ENCODE measurements around the gene SLC13A2. TPM values are rescaled to one million over a fixed set of nuclear protein-coding genes. Genes with fewer than 3 reads are reported as not detected.

Gene SLC13A2
- total RNA-seq, 1 experiment from 2014 or later: not detected

GRCh38 chr17:28513476-28513875, 40.0 kb downstream of the SLC13A2 start:
- H3K27me3 ChIP-seq (ENCODE audit: insufficient read depth, low read length): no peaks in the 10 kb centered on the region
- H2BK15ac ChIP-seq (ENCODE audit: low read depth, low read length): no peak overlapping the region
- H2BK12ac ChIP-seq (ENCODE audit: insufficient read length, low read depth, low read length): no peak overlapping the region
- no peak overlapping the region for H3K27ac ChIP-seq (ENCODE audit: insufficient read length, low read depth, low read length)
- no peak overlapping the region for H3T11ph ChIP-seq (ENCODE audit: low read length)
- H3K9ac ChIP-seq (ENCODE audit: extremely low read depth, insufficient read length, low read length): no peak overlapping the region
- WGBS (ENCODE audit: extremely low coverage, insufficient read length, low lambda C conversion rate): no CpG with 5 or more reads among the region's 7 CpGs
- no peaks in the 10 kb centered on the region for H3K23me2 ChIP-seq (ENCODE audit: insufficient read length, low read depth, low read length, poor library complexity, severe bottlenecking)
- H3K79me1 ChIP-seq (ENCODE audit: insufficient read depth, low read depth, low read length, poor library complexity, severe bottlenecking): no peaks in the 10 kb centered on the region
- H3K9me3 ChIP-seq (ENCODE audit: control insufficient read depth, low read depth, low read length): no peaks in the 10 kb centered on the region
- no peak overlapping the region for H4K91ac ChIP-seq (ENCODE audit: insufficient read length, low read depth, low read length)
- no peak overlapping the region for H2BK5ac ChIP-seq (ENCODE audit: insufficient read length, low read length)
- H4K20me1 ChIP-seq (ENCODE audit: control insufficient read depth, insufficient read depth, insufficient read length): no peaks in the 10 kb centered on the region
- H3K23ac ChIP-seq (ENCODE audit: insufficient read length, low read depth, low read length): no peak overlapping the region
- H4K8ac ChIP-seq (replicated peaks; ENCODE audit: insufficient read length, low read depth, low read length): no peak overlapping the region
- Mint-ChIP-seq H3K36me3 (ENCODE audit: insufficient read depth in 1 of 3, low read depth in 3 of 3) (no peaks in the 10 kb centered on the region), H3K27me3 (ENCODE audit: low read depth) (peaks cover 36% of the 10 kb centered on the region), H3K4me1 (peaks cover 4 to 10% of the 10 kb centered on the region in 2 experiments; a peak in 2 of 4 replicates), H3K27ac (no peak overlapping the region), H3K9me3 (peaks cover 2 to 5% of the 10 kb centered on the region in 2 experiments; a peak in 2 of 5 replicates), H3K4me3 (no peak overlapping the region)
- H2BK120ac ChIP-seq (ENCODE audit: low read depth, low read length, poor library complexity, severe bottlenecking): no peak overlapping the region
- H3K18ac ChIP-seq (ENCODE audit: insufficient read length, low read depth, low read length): no peak overlapping the region
- no peaks in the 10 kb centered on the region for H3K79me2 ChIP-seq (ENCODE audit: insufficient read depth, low read length)
- no peak overlapping the region for H3K56ac ChIP-seq (ENCODE audit: insufficient read length, low read depth, low read length)
- no peak for DNase-seq
- H3K14ac ChIP-seq (ENCODE audit: insufficient read depth, low read length): no peak overlapping the region
- no peak overlapping the region for H3K4ac ChIP-seq (ENCODE audit: low read depth, low read length)
- no peak overlapping the region for H4K5ac ChIP-seq (ENCODE audit: insufficient read length, low read depth, low read length)
- no peak overlapping the region for H2AFZ ChIP-seq (ENCODE audit: low read length)
- no peaks in the 10 kb centered on the region for H3K4me1 ChIP-seq (ENCODE audit: insufficient read depth, low read length)
- H2BK20ac ChIP-seq (ENCODE audit: low read depth, low read length, poor library complexity, severe bottlenecking): no peak overlapping the region
- H2AK5ac ChIP-seq (ENCODE audit: insufficient read length, low read length): no peak overlapping the region
- TF ChIP-seq CTCF (conservative IDR thresholded peaks at IDR 0.05): no peak
- no peak overlapping the region for H3K4me2 ChIP-seq (ENCODE audit: insufficient read depth, insufficient read length, low read length)
